Mesothelial cell of epicardium (in vitro differentiated cells): ENCODE results near the gene LGI2. TPM values are rescaled to one million over a fixed set of nuclear protein-coding genes. Genes with fewer than 3 reads are reported as not detected.

ENCODE experiments used
- DNase-seq, 2 experiments: peaks; one replicate each; pipeline ENCODE4 v3.0.0; 2021; ENCODE audit warnings: low spot score in 2 of 2; ENCODE audit not compliant: unreplicated experiment in 2 of 2
- H3K27ac Mint-ChIP-seq: 2 replicates; pipeline ENCODE4 v1.8.0; 2021; ENCODE audit warnings: mixed read lengths
- H3K27me3 Mint-ChIP-seq: 2 replicates; pipeline ENCODE4 v1.8.0; 2021; ENCODE audit warnings: low read depth, mixed read lengths
- H3K36me3 Mint-ChIP-seq: 2 replicates; pipeline ENCODE4 v1.8.0; 2021; ENCODE audit warnings: mixed read lengths
- H3K4me1 Mint-ChIP-seq: 2 replicates; pipeline ENCODE4 v1.8.0; 2021; ENCODE audit warnings: mixed read lengths
- H3K4me3 Mint-ChIP-seq: 2 replicates; pipeline ENCODE4 v1.8.0; 2021; ENCODE audit warnings: mild to moderate bottlenecking, moderate library complexity, mixed read lengths
- H3K9me3 Mint-ChIP-seq: 2 replicates; pipeline ENCODE4 v1.8.0; 2021; ENCODE audit warnings: mixed read lengths
- total RNA-seq: library from RNA; stranded (reverse); gene quantifications from 3 replicates; pipeline ENCODE4 v1.2.1, GENCODE V29; 2021
- TF ChIP-seq, protein P1 (sequence below): fragments of 200-600 bp; sonication (generic); IDR thresholded peaks from one replicate; pipeline ENCODE4 v1.5.0; 2021; ENCODE audit warnings: antibody characterized with exemption; ENCODE audit not compliant: unreplicated experiment

LGI2 gene
- total RNA-seq, 1 donor from 2014 or later = 4.5 TPM

DNA sequence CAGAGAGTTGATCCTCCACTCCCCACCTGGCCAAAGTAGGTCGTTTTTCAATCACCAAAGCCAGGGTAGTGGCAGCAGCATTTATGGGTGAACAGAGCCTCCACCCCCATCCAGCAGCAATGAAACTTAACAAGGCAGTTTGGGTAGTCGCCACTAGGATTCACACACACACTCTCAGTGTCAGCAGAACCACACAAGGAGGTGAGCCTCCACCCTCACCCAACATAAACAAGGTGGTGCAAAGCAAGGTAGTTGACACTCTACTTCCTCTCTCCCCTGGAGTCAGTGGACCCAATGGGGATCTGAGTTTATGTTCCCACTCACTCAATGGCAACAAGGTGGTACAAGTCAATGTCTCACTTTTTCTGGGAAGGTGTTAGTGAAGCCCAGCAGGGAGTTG lies 67.5 kb downstream of the LGI2 start:
- H3K36me3 Mint-ChIP-seq = no peaks in the 10 kb centered on the region
- TF ChIP-seq, protein P1, sequence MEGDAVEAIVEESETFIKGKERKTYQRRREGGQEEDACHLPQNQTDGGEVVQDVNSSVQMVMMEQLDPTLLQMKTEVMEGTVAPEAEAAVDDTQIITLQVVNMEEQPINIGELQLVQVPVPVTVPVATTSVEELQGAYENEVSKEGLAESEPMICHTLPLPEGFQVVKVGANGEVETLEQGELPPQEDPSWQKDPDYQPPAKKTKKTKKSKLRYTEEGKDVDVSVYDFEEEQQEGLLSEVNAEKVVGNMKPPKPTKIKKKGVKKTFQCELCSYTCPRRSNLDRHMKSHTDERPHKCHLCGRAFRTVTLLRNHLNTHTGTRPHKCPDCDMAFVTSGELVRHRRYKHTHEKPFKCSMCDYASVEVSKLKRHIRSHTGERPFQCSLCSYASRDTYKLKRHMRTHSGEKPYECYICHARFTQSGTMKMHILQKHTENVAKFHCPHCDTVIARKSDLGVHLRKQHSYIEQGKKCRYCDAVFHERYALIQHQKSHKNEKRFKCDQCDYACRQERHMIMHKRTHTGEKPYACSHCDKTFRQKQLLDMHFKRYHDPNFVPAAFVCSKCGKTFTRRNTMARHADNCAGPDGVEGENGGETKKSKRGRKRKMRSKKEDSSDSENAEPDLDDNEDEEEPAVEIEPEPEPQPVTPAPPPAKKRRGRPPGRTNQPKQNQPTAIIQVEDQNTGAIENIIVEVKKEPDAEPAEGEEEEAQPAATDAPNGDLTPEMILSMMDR = no peak
- H3K4me3 Mint-ChIP-seq = no peak overlapping the region
- H3K9me3 Mint-ChIP-seq = peaks cover 24% of the 10 kb centered on the region
- no peak overlapping the region for H3K27ac Mint-ChIP-seq
- no peaks in the 10 kb centered on the region for H3K27me3 Mint-ChIP-seq
- no peak for DNase-seq
- no peaks in the 10 kb centered on the region for H3K4me1 Mint-ChIP-seq

DNA sequence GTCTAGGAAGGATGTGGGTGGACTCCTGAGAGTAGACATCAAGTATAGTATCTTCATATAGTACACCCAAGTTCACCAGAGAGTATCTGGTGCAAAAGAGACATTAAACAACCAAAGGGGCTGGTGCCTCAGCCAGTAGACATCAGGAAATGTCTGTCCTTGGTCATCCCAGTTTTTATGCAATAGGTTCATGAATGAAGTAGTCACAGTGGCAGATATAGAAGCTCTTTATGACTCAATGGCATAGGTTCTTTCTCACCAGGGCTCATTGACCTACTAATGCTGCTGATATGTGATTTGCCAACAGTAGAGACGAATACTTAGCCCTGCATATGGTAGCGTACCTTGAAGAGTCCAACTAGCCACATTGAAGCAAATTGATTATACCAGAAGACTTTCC lies 72.9 kb downstream of the LGI2 start:
- H3K36me3 Mint-ChIP-seq = peaks cover 2% of the 10 kb centered on the region
- TF ChIP-seq, protein P1 = no peak
- peaks cover 9% of the 10 kb centered on the region for H3K9me3 Mint-ChIP-seq
- no peak overlapping the region for H3K27ac Mint-ChIP-seq
- DNase-seq = no peak
- no peak overlapping the region for H3K4me3 Mint-ChIP-seq
- no peaks in the 10 kb centered on the region for H3K4me1 Mint-ChIP-seq
- no peaks in the 10 kb centered on the region for H3K27me3 Mint-ChIP-seq

DNA sequence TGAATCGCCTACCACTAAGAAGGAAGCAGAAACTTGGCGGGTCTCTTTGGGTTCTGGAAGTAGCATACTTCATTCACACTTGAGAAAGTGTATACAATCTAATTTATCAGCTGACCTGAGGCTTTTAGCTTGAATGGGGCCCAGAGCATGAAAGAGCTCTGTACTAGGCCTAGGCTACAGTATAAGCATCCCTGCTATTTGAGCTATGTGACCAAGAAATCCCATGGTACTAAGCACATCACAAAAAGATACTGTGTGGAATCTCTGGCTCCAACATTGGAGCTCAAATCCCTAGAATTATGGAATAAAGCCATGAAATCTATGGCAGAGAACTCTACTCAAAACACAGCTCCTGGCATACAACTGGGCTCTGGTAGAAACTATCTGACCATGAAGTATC lies 74.0 kb downstream of the LGI2 start:
- no peak overlapping the region for H3K4me3 Mint-ChIP-seq
- H3K9me3 Mint-ChIP-seq = peaks cover 9% of the 10 kb centered on the region
- H3K4me1 Mint-ChIP-seq = no peaks in the 10 kb centered on the region

DNA sequence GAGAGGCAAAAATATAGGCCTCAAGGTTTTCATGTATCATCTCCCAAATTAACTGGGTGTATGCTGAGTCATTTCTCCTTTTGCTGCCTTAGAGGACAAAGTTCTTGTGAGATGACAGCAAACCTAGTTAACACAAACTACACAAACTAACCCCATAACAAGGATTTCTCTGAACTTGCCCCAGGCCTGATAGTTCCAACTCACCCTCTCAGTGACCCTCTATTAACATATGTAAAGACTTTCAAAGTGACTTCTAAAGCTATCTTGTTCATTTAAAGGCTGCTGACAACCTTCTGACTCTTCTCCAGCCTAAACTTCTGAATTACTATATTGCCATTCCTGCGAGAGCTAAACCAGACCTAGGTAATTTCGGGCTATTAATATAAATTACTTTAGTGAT lies 74.7 kb downstream of the LGI2 start:
- H3K4me3 Mint-ChIP-seq = no peak overlapping the region
- no peaks in the 10 kb centered on the region for H3K27me3 Mint-ChIP-seq
- DNase-seq = no peak
- peaks cover 2% of the 10 kb centered on the region for H3K36me3 Mint-ChIP-seq
- TF ChIP-seq, protein P1 = no peak
- H3K9me3 Mint-ChIP-seq = peaks cover 9% of the 10 kb centered on the region
- H3K27ac Mint-ChIP-seq = no peak overlapping the region
- no peaks in the 10 kb centered on the region for H3K4me1 Mint-ChIP-seq

More for the DNA sequence above, 74.0 kb downstream of the LGI2 start:
- DNase-seq = no peak
- no peak overlapping the region for H3K27ac Mint-ChIP-seq
- peaks cover 2% of the 10 kb centered on the region for H3K36me3 Mint-ChIP-seq
- no peaks in the 10 kb centered on the region for H3K27me3 Mint-ChIP-seq
- TF ChIP-seq, protein P1 = no peak

DNA sequence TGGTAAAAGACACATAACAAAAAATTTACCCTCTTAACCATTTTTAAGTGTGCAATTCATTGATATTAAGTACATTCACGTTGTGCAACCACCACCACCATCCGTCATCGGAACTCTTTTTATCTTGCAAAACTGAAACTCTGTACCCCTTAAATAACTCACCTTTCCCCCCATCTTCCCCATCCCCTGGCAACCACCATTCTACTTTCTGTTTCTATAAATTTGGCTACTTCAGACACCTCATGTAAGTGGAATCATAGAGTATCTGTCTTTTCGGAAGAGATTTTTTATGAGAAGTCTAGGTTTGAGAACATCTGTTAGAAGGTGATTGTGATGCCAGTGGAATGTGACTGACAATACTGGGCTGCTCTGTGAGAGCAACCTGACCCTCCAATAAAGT lies 78.1 kb downstream of the LGI2 start:
- H3K27me3 Mint-ChIP-seq = no peaks in the 10 kb centered on the region
- H3K27ac Mint-ChIP-seq = no peak overlapping the region
- TF ChIP-seq, protein P1 = no peak
- no peaks in the 10 kb centered on the region for H3K4me1 Mint-ChIP-seq
- no peak for DNase-seq
- peaks cover 7% of the 10 kb centered on the region for H3K9me3 Mint-ChIP-seq
- no peak overlapping the region for H3K4me3 Mint-ChIP-seq
- peaks cover 2% of the 10 kb centered on the region for H3K36me3 Mint-ChIP-seq

DNA sequence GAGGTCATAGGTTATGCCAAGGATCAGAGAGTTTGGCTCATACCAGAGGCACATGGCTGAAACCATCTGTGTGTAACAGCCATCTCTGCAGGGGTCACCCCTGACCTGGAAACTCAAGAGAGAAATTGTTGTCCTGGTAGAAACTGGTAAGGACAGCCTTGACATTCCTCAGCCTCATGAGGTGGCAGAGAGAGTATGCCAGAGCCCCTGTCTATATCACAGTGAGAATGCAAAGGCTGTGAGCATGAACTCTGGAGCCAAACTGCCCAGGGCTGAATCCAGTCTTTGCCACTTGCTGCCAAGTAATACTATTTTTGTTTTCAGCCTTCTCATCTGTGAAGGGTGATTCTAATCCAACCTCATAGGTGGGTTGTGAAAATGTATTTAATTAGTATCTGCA lies 80.8 kb downstream of the LGI2 start:
- H3K9me3 Mint-ChIP-seq = peaks cover 10% of the 10 kb centered on the region
- peaks cover 3% of the 10 kb centered on the region for H3K27me3 Mint-ChIP-seq
- no peak for DNase-seq
- H3K27ac Mint-ChIP-seq = no peak overlapping the region
- H3K4me3 Mint-ChIP-seq = no peak overlapping the region
- TF ChIP-seq, protein P1 = no peak
- H3K36me3 Mint-ChIP-seq = peaks cover 2% of the 10 kb centered on the region
- H3K4me1 Mint-ChIP-seq = no peaks in the 10 kb centered on the region
